GM18867 (cell line): ENCODE data around the gene TMEM121.

Experiments used
- ATAC-seq: cut with Tn5 transposase; IDR thresholded peaks from one replicate; pipeline ENCODE4 v1.9.1; 2021; ENCODE audit warnings: mild to moderate bottlenecking, moderate library complexity; ENCODE audit not compliant: unreplicated experiment

The TMEM121 gene

DNA sequence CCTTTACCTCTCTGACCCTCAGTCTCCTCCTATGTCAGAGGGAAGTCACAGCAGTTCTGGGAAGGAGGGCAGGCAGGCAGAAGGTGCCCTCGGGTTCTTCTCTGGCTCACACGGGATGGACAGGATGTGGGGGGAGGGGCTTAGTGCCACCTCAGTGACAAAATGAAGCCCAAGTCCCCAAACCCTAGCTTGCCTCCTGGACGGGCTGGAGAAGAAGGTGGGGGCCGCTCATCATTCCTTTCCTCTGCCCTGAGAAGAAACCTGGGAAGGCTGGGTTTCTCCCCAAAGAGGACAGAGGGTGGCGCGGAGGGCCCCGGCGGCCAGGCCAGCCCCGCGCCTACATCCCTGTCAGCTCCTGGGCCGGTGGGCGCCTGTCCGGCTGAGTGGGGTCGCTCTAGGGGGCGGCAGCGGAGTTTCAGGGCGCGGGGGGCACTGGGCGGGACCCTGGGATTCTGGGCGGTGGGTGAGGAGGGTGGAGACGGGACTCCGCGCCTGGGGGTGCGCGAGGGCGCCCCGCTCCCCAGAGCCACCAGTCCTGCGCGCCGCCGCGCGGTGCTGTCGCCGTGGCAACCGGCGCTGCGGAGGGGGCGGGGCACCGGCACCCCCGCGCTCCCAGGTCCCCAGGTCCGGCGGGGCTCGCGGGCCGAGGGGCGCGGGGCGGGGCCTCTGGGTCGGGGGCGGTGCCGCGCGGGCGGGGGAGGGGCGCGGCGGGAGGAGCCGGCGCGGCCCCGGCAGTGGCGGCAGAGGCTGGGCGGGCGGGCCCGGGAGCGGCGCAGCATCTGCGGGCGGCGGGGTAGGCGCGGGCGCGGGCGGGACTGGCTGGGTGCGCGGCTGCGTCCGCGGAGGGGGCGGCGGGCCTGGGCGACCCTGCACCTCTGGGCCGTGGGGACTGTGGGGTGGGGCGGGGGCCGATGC is at the start of gene TMEM121:
Gene TMEM121, plus strand, starts transcription at position 723 of the 915 bp plus-strand sequence. CDS start 2,252 bp downstream, outside the sequence.
- ATAC-seq, result no peak

DNA sequence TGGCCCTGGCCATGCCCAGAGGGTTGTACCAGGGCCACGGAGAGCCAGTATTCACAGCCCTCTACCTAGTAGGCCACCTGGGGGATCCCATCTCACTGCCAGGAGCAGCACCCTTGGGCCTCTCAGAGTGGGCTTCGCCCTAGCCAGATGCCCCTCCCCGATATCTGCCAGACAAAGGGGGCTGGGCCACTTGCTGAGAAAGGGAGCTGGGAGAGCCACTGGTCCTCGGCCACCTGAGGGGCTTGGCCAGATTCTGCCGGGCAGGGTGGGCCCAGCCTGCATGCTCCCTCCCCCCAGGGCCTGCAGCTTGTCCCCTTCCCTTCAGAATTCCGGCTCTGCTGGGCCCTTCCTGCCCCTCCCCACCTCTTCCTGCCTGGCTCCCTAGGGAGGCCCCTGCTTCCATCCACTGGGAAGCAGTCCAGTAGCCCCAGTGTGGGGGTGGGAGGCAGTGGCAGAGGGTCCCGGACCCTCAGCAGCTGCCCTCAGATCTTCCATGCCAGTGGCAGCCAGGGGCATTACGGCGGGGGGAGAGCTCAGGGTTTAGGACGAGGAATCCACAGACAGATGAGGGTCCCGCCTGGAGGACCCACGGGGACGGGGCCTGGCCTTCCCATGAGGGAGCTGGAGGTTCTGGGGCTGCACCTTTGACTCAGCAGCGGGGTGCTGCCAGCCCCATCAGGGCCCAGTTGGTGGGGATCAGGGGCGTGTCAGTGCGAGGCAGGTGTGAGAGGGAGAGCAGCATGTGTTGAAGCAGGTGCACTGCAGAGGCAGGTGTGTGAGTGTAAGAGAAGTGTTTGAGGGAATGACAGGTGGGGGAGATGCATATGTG is 49.3 kb upstream of the TMEM121 start:
- ATAC-seq, result no peak

DNA sequence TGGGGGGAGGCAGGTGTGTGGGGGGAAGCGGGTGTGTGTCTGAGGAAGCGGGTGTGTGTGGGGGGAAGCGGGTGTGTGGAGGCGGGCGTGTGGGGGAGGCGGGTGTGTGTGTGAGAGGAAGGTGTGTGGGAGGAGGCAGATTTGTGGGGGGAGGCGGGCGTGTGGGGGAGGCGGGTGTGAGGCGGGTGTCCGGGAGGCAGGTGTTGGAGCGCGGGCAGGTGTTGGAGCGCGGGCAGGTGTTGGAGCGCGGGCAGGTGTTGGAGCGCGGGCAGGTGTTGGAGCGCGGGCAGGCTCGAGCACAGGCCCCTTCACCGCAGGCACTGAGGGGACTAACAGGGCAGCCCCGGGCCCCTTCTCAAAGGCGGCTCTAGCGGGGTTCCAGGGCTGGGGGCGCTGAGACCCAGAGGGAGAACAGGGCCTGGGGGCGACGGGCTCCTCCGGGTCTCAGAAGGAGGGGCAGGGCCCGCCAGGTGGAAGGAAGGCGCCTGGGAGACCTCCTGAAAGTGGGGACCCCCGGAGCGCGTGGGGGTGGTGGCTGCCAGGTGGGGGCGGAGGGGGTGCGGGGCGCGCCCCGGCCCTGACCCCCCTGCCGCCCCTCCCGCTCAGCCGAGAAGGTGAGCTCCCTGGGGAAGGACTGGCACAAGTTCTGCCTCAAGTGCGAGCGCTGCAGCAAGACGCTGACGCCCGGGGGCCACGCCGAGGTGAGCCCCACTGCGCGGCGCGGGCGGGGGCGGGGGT is 48.6 kb upstream of the TMEM121 start:
- ATAC-seq, result no peak

DNA sequence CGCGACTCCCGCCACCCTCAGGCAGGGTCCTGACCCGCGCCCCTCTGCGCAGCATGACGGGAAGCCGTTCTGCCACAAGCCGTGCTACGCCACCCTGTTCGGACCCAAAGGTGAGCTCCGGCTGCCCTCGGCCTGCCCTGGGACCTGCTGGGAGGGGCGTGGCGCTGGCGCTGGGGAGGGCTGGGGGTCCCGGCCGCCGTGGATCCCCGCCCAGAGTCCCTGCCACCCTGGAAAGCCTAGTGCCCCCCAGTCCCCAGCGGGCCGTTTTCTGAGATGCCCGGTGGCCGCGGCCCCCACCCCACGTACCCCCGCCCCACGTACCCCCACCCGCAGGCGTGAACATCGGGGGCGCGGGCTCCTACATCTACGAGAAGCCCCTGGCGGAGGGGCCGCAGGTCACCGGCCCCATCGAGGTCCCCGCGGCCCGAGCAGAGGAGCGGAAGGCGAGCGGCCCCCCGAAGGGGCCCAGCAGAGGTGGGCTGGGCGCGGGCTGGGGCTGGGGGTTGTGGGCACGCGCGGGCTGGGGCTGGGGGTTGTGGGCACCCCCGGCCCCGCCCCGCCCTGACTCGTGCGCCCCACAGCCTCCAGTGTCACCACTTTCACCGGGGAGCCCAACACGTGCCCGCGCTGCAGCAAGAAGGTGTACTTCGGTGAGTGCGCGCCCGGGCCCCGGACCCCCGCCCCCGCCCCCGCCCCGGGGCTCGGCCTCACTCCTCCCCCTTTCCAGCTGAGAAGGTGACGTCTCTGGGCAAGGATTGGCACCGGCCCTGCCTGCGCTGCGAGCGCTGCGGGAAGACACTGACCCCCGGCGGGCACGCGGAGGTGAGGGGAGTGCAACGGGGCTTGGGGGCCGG is 47.8 kb upstream of the TMEM121 start:
- no peak for ATAC-seq

DNA sequence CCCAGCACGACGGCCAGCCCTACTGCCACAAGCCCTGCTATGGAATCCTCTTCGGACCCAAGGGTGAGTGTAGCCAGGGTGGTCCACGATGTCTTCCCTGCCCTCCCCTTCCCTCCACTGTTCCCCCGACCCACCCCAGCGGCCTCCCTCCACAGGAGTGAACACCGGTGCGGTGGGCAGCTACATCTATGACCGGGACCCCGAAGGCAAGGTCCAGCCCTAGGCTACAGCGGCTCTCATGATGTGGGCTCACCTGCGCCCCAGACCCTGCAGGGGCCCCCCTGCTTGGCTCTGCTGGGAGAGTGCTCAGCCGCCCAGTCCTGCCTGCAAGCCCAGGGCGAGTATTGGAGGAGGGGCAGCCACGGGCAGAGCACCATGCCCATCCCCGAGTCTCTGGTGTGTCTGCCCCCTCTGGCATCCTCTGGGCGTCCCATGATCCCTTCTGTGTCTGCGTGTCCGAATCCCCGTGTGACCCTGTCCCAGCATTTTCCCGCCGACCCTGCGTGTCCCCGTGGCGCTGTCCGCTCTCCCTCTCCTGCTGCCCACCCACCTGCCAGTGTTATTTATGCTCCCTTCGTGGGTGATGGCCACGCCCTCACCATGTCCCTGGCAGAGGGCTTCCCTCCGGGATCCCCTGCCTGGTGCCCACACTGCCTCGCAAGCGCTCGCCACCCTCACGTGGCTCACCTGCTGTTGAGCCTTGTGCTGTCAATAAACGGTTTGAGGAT is 46.8 kb upstream of the TMEM121 start:
- no peak for ATAC-seq

DNA sequence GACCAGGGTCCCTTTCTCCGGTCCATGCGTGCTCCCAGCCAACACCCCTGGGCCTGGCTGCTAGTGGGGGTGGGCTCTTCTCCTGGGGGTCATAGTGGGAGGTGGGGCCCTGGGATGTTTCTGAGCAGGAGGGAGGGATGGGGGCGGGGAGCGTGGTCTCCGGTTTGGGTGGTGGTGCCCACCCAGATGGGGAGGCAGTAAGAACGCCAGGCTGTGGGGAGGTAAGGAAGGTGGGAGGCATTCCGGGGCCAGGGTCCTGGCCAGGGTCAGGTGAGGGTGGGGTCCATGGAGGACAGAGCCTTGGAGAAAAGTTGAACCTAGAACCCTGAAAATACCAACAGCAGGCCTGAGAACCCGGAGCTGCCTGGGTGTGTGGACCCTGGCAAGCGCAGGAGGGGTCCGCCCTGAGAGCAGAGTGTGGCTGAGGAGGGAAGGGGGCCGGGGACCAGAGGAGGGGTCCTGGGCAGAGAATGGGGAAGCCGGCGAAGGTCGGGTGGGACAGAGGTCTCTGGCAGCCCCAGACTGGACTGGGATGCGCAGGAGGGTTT is 46.1 kb upstream of the TMEM121 start:
- no peak for ATAC-seq

DNA sequence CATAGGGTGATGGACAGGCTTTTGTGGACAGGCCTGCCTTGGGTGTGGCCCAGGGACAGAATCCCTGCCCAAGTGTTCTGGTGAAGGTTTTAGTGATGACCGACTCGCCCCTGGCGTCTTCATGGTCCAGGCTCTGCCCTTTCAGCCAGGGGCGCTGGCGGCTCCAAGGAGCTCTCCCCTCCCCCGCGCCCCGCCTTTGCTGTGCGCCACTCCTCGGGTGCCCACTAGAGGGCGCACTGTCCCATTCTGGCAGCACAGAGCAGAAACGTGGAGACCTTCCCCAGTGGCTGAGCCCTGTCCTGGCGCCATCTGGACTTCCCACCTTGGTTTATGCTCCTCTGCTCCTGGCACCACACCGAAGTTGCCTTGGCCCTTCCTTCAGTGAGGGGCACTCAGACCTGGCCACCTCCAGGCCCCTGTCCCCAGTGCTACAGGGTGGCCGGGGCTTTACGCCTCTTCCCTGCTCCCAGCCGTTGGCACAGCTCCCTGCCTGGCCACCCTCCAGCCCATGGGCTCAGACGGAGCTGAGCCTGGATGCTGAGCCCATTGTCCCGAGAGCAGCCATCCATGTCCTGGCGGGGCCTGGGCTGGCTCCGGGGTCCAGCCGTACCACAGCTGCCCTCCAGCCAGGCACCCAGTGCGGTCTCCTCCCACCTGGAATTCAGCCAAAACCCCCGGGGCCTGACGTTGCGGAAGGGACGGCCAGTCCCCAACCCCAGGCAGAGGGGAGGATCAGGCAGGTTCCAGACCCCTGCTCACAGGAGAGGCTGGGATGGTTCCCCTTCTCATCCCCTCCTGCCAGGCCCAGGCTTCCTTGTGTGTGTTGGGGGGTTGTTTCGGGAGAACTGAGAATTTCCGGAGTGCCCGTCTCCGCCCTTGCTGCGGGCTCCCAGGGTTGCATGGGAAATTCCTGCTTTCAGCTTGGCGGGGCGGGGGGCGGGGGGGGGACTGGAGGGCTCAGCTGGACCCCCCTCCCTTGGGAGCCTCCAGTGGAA is 45.3 kb upstream of the TMEM121 start:
- peak; percentile 60 for ATAC-seq

DNA sequence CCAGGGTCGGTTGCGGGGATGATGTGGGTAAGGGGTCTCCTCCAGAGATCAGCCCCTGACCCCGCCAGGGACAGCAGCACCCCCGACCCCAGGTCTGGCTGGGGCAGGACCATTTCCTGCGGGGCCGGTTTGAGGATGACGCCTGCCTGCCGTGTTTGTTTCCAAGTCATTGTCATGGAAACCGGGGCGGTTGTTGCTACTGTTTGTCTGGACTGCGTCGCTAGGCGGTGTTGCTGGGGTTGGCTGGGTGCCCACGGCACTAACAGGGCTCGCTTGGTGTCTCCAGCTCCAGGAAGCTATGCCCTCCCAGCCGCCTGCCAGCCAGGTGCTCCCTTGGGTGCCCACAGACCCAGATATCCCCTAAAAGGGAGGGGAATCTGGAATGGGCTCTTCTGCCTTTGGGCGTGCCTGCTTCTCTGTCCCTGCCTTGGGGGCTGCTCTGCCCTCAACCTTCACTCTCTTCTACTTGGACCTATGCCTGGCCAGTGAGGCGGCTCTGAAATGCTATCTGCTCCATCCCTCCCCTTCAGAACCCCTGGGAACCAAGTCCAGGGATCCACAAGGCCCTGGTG is 44.4 kb upstream of the TMEM121 start:
- peak; percentile 53 for ATAC-seq

DNA sequence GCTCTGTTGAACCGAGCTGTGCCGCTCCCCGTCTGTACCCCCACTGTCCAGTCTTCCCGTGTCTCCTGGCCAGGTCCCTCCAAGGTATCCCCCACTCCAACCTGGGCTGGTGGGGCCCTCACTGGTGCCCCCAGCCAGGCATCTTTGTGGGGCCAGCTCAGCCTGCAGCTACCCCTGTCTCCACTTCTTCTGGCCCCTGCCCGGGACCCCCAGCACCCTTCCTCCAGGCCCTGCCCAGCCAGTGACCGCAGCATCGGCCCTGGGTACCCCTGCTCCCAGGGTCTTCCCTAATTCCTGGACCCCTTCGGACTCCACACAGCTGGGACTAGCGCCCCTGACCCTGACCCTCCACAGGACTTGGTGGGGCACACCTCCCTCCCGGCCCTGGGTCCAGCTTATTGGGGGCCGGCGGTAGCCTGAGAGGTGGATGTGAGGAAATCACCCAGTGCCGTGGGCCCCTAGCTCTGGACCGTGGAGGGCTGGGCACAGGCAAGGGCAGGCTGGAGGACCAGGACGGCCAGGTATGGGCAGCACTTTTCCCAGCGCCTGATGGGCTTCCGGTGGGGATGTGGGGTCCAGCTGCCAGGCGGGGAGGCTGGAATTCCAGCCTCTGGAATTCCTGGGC is 43.8 kb upstream of the TMEM121 start:
- ATAC-seq, result no peak

DNA sequence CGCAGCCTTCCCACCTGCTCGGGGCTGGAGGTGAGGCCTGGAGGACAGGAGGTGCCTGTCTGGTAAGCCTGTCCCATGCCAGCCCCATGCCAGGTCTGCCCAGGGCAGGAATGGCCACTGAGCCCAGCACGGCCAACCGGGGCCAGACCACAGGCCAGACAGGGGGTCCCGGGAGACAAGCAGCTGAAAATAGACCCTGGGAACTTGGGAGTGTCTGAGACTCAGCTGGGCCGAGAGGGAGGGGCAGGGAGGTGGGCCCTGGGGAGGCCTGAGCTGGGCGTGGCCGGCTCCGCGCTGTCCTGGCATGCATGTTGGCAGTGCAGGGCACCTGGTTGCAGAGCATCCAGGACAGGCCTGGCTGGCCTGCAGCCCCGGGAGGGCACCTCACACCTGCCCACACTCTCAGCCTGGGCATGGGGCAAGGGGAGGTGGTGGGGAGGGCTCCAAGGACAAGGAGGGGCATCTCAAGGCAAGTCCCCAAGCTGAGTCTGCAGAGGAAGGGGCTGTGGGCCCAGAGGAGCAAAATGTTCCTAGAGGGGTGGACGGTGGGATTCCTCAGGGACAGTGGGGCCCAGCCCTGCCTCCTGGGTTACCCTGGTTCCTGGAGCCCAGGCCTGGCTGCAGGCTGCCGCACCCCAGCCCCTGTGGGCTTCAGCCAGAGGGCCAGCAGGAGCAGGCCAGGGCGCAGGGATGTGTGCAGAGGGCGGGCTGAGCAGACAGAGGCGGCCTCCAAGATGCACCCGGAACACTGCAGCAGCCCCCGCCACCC is 42.9 kb upstream of the TMEM121 start:
- ATAC-seq, result no peak

DNA sequence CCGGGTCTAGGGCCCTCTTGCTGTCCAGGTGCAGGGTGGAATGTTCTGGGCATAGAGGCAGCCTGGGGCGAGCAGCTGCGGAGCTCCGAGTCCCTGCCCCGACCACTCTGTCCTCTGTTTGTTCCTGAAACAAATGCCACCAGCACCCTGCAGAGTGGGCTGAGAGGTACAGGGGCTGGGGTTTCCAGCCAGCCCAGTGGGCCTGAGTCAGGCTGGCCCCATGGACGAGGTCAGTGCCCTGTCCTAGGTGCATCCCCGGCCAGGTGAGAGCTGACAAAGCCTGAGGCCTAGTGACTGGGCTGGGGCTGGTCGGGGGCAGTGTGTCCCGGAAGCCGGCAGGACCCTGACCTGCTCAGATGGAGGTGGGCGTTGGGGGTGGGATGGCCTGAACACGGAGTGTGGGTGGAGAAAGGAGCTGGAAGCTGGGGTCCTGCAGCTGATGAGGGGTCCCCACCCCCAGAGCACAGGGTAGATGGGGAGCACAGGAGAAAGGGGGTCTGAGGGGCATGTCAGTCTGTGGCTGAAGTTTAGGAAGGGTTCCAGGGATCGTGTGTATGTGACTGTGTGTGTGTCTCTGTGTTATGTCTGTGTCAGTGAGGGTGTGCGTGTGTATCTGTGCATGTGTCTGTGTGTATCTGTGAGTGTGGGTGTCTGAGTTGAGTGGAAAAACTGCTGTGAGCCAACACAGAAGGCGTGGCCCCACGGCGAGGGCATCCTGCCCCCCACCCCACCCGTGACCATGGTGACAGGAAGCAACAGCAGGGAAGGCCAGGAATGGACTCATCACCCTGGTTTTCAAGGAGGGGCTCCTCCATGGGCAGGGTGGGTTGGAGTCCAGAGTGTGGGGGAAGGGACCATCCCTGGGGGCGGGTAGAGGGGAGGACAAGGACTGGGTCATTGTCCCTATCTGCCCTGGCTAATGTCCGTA is 42.0 kb upstream of the TMEM121 start:
- no peak for ATAC-seq

DNA sequence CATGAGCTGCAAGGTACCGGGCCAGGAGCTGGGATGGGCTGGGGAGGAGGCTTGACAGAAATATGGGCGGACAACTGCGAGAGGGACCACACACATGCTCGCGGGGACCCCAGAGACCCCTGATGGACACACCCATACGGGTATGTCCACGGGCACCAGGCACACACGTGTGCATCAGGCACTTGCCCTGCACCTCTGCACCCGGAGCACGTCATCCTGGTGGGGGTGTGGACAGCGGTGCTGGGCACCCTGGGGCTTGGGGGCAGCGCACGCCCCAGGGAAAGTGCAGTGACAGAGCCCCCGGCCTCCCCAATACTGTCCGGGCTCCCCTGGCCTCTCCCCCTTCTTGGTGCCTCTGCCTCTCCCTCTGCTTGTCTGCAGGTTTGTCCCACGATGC is 41.4 kb upstream of the TMEM121 start:
- ATAC-seq, result no peak

DNA sequence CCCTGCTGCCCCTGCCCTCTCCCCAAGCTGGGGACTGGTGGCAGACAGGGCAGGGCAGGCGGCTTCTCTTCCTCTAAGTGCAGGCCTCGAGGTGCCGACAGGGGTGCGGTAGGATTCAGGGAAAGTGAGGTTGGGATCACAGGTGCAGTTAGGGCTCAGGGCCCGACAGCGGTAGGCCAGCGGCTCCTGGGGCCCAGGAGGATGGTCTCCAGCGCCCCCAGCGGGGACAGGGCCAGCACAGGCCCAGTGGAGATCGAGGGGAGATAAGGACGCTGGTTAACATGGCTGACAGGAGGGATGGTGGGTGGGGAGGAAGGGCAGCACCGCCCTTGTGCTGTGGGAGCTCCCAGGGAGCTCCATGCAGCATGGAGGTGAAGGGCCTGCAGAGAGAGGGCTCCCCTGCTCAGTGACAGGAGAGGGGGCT is 40.6 kb upstream of the TMEM121 start:
- ATAC-seq, result no peak

DNA sequence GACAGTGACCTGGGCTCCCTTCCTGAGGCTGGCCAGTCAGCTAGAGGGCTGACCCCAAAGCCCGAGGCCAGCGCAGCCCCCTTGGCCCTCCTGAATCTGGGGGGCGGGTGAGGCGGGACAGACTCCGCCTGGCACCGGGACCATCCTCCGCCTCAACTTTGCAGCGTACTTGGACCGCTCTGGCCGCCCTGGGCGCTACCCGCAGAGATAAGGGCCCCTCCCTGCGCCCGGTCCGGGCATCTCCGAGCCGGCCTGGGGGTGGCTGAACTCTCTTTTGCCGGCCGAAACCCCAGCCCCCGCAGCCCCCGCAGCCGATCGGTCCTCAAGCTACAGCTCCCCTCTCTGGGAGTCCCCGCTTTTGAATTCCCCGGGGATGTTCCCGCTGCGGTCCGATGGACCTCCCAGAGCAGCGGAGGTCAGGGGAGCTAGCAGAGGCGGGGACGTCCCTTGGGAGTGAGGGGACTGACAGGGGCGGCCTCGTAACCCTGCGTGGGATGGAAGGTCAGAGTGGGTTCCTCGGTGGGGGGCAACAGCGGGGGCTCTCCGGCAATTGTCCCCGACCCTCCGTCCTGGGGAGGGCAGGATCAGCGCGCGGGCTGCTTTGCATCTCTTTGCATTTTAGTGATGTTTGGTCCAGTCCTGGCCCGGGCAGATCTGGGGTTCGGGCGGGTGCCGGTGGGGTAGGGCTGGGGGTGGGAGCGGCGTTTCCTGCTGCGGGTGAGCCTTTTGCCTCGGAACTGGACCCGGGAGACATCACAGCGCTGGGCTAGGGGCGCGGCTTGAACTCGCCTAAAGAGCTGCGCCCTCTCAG is 40.0 kb upstream of the TMEM121 start, which contains the start of gene CRIP1:
Gene CRIP1, plus strand, starts transcription at position 724 of the 811 bp plus-strand sequence. CDS start 374 bp downstream, outside the sequence.
- ATAC-seq, result no peak
